Posterior vena cava (tissue), 2 donors: ENCODE data around the gene RRM1. TPM values are rescaled to one million over a fixed set of nuclear protein-coding genes. Genes with fewer than 3 reads are reported as not detected.

Experiments
- DNase-seq: peaks from one replicate; pipeline ENCODE4 v3.0.0-alpha.2; 2020; ENCODE audit warnings: low spot score
- intact Hi-C, 2 donors: fragments of 100-400 bp; cut with DNase I; formaldehyde crosslinking; loops; one replicate each; pipeline versions ENCODE4 v1.14.1 to v1.14.2; 2022 to 2023
- total RNA-seq, 2 donors: library from RNA; stranded (reverse); fragmentation: NEBNext Ultra II Directional; extraction: Animal tissue kit (Norgen Biotek cat#: 25700); gene quantifications; one replicate each; pipeline ENCODE4 v1.2.1, GENCODE V29; 2021
- donor health status: DM: yes; HTN: yes; CAD: no.
- donor health status: DM: yes; HTN: yes; CAD: no.

RRM1 gene
- total RNA-seq, 2 donors from 2014 or later, result 25.6 to 35.7 TPM

DNA sequence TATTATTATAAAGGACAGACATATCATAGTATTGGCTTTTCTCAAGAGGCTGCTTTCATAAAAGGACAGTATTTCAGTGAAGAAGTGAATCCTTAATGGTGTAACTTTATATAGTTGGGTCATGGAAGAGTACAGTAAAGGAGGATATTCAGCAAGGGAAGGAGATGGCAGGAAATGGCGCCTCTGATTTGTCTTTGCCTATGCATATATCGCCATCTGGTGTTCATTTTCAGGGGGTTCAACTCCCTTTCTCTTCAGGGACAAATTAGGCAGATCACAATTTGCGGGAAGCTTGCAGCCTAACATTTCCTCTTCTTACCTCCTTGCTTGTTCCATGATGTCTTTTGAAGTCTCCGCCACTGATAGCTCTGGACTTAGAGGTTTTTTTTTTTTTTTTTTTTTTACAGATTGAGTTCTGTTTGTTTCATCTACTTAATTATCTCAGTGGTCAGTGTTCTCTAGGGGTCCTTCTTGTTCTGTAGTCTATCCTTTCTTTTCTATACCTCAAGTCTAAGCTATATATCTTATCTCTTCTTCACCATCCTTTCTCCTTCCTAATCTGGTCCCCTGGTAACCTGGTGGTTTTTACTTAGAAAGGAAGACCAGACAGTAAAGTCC lies 21.8 kb upstream of the RRM1 start:
- no peak for DNase-seq
- intact Hi-C loops, result loop anchor here (2.0 to 5.0 kb wide), 2 partner anchors 220 to 224 kb away; no protein-coding TSS in a partner anchor

DNA sequence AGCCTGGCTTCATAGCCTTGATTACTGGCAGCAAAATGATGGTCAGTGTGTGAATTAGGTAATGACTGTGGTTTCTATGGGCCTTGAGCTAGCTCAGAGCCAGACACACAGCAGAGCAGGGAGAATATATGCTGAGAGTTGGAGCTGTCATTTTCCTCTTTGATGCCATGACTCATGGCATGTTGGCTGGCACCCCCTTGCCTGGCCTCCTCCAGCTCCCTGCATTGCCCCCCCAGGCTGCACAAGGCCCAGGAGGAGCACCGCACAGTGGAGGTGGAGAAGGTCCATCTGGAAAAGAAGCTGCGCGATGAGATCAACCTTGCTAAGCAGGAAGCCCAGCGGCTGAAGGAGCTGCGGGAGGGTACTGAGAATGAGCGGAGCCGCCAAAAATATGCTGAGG lies 20.3 kb upstream of the RRM1 start:
- no peak for DNase-seq
- intact Hi-C loops, result loop anchor here in 1 of 2 donors (5.0 kb wide), 1 partner anchor 222 kb away; no protein-coding TSS in a partner anchor

DNA sequence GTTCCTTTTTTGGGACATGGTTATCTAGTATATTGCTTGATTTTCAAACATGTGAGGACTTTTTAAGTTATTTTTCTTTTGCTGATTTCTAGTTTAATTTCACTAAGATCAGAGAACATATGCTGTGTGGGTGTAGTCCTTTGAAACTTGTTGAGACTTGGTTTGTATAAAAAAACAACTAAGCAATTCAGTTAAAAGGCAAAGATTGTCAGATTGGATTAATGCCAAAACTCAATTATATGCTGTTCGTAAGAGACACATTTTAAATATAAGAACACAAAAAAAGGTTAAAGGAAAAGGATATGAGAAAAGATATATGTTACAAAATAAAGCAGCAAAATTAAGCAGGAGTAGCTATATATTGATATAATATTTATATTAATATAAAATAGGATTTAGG lies 17.8 kb upstream of the RRM1 start:
- no peak for DNase-seq
- intact Hi-C loops, result no loop called here

DNA sequence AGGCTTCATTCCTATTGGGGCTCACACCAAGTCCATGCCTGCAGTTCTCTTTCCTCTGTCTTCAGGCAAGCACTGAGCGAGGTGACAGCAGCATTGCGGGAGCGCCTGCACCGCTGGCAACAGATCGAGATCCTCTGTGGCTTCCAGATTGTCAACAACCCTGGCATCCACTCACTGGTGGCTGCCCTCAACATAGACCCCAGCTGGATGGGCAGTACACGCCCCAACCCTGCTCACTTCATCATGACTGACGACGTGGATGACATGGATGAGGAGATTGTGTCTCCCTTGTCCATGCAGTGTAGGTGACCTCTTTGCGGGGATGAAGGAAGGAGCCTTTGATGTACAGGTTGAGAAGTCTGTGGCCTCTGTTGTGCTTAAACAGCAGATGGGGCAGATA lies 11.4 kb upstream of the RRM1 start:
- intact Hi-C loops, result no loop called here
- no peak for DNase-seq

DNA sequence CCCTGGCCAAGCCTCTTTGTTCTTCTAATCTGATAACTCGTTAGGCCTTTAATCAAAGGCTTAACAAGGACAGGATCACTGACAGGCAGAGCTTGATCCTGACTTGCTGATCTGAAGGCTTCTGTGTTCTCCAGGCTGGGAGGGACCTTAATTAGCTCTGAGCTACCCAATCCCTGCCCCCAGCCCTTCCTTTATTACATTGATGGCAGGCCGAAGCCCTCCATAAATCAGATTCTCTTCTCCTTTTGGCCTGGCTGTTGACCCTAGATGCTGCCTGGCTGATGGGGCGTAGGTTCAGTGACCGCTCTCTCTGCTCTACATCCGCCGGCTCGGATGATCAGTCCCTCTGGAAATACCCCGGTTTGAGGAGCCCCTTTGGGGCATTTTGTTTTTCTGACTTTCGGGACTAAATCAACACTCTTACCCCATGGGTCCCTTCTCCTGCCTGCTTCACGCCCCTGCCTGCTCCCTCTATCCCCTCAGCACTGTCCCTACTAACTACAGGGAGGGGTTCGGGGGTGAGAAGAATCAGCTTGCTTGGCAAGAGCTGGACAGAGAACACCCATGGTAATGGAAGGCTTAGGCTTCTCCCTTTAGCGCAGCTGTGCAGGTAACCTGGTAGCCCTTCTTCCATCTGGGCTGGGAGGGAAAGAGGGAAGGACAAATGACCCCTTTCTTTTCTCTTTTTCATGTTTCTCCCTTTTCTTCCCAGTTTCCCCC lies 10.0 kb upstream of the RRM1 start:
- intact Hi-C loops, result no loop called here
- DNase-seq, result no peak

DNA sequence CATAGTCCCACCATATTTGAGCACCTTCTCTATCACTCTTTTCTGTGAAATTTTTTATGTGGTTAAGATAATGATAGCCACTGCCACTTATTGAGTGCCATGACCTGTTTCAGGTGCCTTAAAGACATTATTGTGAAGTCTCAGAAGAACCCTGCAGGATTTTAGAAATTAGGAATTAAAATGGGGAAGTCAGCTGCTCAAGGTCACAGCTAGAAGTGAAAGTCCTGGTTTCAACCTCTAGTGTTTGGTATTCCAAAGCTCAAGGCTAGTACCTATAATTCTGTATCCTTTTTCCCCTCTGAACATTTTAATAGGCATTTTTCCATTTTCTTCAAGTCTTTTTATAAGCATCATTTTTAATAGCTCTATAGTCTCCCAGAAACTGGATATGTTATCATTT lies 9.0 kb upstream of the RRM1 start:
- intact Hi-C loops, result no loop called here
- no peak for DNase-seq

DNA sequence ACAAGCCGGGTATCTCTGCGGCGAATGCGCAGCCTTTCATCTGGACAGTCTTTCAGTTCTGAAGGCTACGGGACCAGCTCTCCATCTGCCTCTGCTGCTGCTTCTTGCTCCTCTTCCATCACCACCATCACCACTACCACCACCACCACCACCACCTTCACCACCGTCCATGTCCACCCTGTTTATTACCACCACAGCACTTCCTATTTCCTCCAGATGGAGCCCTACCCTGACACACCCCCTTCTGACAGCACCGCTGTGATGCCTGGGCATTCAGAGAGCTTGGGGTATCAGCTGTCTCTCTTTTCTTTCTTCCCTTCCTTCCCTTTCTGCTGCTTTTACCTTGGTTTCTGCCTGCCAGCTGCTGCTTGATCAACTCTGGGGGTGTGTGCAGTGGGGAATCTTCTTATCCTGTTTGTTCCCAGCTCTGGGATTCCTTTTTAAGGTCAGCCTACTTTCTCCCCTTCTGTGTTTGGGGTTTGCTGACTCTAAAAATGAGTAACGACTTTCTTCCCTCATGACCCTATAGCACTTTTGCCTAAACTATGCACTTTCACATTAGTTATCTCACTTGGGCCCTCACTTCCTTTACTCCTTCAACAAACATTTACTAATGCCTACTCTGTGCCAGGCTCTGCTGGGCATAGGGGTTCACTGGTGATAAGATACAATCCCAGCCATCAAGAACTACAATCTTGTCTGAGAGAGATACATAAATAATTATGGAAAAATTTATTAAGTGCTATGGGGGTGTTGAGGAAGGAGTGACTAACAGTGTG lies 7.8 kb upstream of the RRM1 start:
- intact Hi-C loops, result no loop called here

DNA sequence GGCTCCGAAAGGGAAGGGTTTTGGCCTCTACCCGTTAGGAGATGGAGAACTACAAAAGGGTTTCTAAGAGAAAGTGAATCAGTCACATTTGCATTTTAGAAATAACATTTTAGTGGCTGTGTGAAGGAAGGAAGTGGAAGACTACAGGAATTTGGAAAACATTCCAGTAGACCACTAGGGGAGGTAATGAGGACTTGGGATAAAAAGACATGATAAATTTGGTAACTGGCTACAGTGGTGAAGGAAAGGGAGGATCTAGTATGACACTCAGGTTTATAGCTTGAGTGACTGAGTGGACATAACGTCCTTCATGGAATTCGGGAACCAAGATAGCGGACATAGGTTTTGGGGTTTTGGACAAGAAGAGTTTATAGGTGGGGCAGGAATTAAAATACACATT lies 7.0 kb upstream of the RRM1 start:
- intact Hi-C loops, result no loop called here
- no peak for DNase-seq

More for the DNA sequence above, 7.8 kb upstream of the RRM1 start:
- no peak for DNase-seq

DNA sequence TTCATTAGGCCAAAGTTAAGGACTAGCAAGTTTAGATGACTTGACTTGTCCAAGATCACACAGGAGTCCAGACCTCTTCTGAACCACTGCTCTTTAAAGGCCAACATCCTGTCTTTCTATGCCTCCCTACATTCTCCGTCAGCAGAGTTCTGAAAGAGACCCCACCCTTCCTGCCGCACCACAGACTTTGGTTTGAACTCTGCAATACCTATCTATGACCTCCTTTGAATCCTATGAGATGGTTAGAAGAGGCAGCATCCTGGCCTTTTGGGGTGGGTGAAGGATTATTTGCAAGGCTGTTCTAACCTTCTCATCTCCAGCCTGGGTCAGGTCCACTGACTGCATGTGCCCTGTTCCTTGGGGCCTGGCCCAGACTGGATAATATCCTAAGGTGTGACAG lies 4.3 kb upstream of the RRM1 start:
- no peak for DNase-seq
- intact Hi-C loops, result no loop called here

DNA sequence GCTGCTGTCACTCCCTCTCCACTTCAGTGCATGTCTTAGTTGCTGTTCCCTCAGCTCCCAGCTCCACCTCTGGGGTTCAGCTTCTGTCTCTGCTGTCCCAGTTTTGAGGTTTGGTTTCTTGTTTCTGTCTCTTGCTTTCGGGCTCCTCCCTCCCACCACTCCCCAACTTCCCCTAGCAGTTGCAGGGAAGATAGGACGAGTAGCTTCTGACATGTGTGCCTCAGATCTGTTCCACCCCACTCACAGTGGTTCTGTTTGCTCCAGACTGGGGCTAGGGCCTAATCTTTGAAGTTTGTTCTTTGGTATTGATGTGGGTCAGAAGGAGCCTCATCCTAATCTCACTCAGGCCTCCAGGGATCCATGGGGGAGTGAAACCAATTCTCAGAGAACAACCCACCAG lies 2.6 kb upstream of the RRM1 start:
- intact Hi-C loops, result no loop called here
- no peak for DNase-seq

DNA sequence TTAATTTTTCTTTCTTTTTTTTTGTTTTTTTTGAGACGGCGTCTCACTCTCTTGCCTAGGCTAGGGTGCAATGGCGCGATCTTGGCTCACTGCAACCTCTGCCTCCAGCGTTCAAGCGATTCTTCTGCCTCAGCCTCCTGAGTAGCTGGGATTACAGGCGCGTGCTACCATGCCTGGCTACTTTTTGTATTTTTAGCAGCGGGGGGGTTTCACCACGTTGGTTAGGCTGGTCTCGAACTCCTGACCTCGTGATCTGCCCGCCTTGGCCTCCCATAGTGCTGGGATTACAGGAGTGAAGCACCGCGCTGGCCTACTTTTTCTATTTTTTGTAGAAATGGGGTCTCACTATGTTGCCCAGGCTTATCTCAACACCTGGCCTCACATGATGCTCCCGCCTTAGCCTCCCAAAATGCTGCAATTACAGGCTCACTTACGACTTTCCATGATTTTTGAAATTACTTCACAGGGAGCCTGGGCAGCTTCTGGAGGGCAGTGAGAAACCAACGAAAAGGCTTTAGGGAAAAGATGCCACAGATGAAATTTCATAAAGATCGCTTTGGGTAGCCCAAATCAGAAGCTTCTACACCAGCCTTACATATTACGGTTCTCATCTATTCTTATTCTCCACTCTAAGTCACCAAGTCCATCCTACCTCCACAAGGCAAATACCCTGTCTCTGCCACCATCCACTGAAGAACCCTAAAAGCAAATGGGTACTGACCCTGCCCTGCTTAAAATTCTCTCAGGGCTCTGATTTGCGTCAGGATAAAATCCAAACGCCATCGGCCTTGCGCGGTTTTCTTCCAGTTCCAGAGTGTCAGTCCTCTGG lies 866 bp upstream of the RRM1 start:
- DNase-seq, result no peak
- intact Hi-C loops, result no loop called here

DNA sequence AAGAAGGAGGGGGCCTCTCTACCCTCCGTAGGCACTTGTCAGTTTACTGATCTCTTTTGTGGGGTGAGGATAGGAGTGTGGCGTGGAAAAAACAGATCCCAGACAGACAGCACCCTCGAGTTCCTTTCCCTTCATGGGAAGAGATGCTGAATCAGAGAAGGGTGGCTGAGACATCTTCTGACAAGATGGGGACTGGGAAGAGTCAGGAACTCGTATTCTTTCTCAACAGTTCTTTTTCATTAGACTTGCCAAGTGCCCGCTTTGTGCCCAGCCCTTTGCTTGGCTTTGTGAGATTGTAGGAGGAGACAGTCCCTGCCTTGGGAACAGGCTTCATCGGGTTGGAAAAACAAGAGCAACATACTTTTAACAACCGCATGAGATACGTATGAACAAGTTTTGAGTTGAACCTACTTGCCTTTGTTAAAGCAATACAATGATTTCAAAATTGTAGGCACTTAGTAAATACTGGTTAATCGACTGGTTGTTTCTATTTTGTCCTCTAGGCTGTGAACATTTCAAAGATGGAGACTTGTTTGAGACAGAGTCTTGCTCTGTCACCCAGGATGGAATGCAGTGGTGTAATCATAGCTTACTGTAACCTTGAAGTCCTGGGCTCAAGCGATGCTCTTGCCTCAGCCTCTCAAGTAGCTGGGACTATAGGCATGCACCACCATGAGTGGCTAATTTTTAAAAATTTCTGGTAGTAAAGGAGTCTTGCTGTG lies 1.1 kb downstream of the RRM1 start:
- intact Hi-C loops, result no loop called here

DNA sequence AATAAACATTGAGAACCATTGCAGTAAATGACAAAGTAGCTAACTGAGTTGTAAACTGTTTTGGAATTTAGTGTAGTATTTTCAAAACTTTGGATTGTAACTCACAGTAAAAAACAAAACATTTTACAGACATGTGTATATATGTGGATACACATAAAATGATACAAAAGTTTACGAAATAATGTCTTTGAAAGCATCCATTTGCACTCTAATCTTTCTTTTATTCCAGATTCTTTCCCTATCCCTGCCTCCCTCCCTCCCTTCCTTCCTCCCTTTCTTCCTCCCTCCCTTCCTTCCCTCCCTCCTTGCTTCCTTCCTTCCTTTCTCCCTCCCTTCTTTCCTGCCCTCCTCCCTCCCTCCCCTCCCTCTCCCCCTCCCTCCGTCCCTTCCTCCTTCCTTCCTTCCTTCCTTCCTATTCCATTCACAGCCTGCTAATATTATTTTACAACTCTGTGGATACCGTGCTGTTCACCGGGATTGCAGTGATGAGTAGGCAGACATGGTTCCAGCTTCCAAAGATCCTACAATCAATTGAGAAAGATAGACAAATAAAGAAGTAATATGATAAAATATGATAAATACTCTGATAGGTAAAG lies 3.5 kb downstream of the RRM1 start:
- no peak for DNase-seq
- intact Hi-C loops, result no loop called here

More for the DNA sequence above, 1.1 kb downstream of the RRM1 start:
- no peak for DNase-seq

DNA sequence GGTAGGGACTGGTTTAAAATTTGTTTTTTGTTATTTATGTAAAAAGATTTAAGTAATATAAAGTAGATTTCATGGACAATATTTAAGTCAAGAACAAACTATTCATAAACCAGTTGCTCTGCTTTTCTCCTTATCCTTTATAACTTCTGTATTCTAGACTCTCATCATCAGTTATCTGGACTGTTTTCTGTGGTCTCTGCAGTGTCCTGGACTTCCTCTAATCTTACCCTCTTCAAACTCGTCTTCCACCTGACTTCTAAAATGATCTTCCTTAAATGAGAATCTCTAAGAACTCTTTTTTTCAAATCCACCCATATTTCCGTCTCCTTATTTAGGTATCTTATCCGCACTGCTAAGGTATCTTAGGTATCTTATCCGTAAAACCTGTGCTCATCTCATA lies 8.1 kb downstream of the RRM1 start:
- intact Hi-C loops, result no loop called here
- DNase-seq, result no peak

DNA sequence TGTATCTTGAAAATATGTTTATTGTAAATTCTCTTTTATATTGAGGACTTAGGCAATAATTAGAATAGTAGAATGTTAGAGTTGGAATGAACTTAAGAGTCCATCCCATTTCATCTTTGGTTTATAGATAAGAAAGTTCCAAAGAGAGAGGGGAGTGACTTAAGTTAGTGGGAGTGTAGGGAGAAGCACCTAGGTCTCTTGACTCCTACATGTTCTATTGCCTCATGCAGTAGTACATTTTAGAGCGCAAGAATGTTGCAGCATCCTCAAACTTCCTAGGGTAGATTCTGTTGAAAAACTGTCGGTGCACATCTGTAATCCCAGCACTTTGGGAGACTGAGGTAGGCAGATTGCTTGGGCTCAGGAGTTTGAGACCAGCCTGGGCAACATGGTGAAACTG lies 8.7 kb downstream of the RRM1 start:
- intact Hi-C loops, result no loop called here
- DNase-seq, result no peak

DNA sequence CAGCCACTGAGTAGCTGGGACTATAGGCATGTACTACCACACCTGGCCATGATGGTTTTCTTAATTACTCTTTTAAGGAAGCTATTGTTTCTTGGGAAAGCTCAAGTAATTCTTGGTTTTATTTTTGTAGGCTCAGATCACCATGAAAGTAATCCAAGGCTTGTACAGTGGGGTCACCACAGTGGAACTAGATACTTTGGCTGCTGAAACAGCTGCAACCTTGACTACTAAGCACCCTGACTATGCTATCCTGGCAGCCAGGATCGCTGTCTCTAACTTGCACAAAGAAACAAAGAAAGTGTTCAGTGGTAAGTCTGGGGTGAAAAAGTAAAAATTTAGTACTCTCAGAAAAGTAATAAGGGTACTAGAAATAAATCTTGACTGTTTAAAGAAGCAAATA lies 11.3 kb downstream of the RRM1 start:
- no peak for DNase-seq
- intact Hi-C loops, result no loop called here

DNA sequence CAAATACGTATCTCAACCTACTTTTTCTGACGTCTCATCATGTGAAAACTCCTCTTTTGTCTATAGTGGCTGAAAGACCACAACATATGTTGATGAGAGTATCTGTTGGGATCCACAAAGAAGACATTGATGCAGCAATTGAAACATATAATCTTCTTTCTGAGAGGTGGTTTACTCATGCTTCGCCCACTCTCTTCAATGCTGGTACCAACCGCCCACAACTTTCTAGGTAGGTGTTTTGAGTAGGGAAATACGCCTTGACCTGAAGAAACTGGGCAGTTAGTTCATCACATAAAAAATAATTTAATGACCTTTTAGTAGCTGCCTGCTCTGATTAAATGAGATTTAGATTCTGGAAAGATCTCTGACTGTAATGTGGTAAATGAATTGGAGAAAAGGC lies 17.2 kb downstream of the RRM1 start:
- intact Hi-C loops, result no loop called here
- no peak for DNase-seq

DNA sequence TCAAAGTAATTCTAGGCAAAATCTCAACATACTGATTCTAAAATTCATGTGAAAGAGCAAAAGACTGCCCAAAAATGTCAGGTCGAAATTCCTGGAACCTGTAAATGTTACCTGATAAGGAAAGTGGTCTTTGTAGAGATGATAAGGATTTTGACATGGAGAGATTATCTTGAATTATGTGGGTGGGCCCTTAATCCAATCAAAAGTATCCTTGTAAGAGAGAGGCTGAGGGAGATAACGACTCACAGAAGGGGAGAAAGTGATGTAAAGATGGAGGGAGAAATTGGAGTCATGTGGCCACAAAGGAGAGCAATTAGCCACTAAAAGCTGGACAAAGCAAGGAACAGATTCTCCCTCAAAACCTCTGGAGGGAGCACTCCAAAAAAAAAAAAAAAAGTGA lies 20.5 kb downstream of the RRM1 start:
- intact Hi-C loops, result no loop called here
- DNase-seq, result no peak

DNA sequence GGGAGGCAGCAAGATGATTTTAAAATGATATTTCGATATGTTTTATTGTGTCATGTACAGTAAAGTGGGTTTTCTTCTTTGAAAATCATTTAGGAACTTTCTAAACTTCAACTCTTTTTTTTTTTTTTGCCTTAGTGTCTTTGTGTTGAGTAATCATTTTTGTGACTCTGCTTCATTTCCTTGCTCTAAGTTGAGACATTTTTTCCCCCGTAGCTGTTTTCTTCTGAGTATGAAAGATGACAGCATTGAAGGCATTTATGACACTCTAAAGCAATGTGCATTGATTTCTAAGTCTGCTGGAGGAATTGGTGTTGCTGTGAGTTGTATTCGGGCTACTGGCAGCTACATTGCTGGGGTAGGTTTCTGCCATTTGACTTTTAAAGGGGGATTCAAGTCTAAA lies 23.5 kb downstream of the RRM1 start:
- intact Hi-C loops, result no loop called here
- DNase-seq, result no peak
